ENCODE results near the gene PA2G4.
"Not testable (repeated sequence)": the region's sequence is repeated elsewhere in the genome, so short reads cannot be mapped to it uniquely, and the experiment has no call there.

PA2G4 gene

DNA sequence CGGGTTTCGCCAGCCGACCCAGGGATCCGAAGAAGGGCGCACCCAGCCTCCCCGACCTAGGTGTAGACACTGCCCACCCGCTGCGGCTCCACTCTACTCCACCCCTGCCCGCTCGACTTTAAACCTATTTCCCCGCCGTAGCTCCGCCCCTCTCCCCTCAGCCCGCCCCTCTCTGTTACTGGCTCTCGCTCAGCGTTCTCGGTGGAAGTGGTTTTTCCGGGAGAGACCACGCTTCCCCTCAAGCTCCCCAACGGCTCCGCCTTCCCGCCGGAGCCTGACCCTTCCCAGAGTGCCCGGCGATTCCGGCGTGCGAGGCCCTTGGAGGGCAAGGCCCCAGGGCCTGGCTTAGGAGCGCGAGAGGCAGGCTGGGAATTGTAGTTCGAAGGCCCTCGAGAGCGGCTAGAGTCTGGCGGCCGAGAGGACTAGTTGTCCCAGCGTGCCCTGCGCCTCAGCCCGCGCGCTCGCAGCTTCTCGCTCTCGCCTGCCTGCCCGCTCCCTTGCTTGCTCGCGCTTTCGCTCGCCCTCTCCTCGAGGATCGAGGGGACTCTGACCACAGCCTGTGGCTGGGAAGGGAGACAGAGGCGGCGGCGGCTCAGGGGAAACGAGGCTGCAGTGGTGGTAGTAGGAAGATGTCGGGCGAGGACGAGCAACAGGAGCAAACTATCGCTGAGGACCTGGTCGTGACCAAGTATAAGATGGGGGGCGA, at the start of gene PA2G4:
PA2G4 (plus strand) TSS at position 451 of the 706 bp plus-strand sequence; CDS start at position 630, 179 bp downstream.
- H3K27ac ChIP-seq (ENCODE audit: poor library complexity, severe bottlenecking): peak within 1 kb of the TSS; percentile 69
- H3K4me1 ChIP-seq (ENCODE audit: insufficient read depth, poor library complexity, severe bottlenecking): peaks cover 8% of the 10 kb centered on the region
- H3K27me3 ChIP-seq (ENCODE audit: insufficient read depth, poor library complexity, severe bottlenecking): no peaks in the 10 kb centered on the region
- TF ChIP-seq, protein P1, sequence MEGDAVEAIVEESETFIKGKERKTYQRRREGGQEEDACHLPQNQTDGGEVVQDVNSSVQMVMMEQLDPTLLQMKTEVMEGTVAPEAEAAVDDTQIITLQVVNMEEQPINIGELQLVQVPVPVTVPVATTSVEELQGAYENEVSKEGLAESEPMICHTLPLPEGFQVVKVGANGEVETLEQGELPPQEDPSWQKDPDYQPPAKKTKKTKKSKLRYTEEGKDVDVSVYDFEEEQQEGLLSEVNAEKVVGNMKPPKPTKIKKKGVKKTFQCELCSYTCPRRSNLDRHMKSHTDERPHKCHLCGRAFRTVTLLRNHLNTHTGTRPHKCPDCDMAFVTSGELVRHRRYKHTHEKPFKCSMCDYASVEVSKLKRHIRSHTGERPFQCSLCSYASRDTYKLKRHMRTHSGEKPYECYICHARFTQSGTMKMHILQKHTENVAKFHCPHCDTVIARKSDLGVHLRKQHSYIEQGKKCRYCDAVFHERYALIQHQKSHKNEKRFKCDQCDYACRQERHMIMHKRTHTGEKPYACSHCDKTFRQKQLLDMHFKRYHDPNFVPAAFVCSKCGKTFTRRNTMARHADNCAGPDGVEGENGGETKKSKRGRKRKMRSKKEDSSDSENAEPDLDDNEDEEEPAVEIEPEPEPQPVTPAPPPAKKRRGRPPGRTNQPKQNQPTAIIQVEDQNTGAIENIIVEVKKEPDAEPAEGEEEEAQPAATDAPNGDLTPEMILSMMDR (IDR thresholded peaks at IDR 0.05; ENCODE audit: poor library complexity, severe bottlenecking): no peak
- peaks cover 47% of the 10 kb centered on the region for H3K36me3 ChIP-seq (ENCODE audit: low read depth)
- ATAC-seq (ENCODE audit: low read depth) (peak; percentile 97), DNase-seq (ENCODE audit: low spot score) (peak; percentile 98)
- H3K9me3 ChIP-seq (ENCODE audit: severe bottlenecking): no peaks in the 10 kb centered on the region
- peak within 1 kb of the TSS; percentile 77 for H3K4me3 ChIP-seq (ENCODE audit: severe bottlenecking)

- H3K27ac ChIP-seq (ENCODE audit: poor library complexity, severe bottlenecking); H3K36me3 ChIP-seq (ENCODE audit: low read depth); H3K4me3 ChIP-seq (ENCODE audit: severe bottlenecking); DNase-seq (ENCODE audit: low spot score); H3K27me3 ChIP-seq (ENCODE audit: insufficient read depth, poor library complexity, severe bottlenecking); H3K9me3 ChIP-seq (ENCODE audit: severe bottlenecking): not testable (repeated sequence)
- H3K4me1 ChIP-seq (ENCODE audit: insufficient read depth, poor library complexity, severe bottlenecking): peaks cover 11% of the 10 kb centered on the region
- peak; percentile 64 for ATAC-seq (ENCODE audit: low read depth)
Measured at GRCh38 chr12:56059964-56060363, 44.4 kb upstream of the PA2G4 start.

- TF ChIP-seq, protein P1 (IDR thresholded peaks at IDR 0.05; ENCODE audit: poor library complexity, severe bottlenecking): no peak
- H3K27me3 ChIP-seq (ENCODE audit: insufficient read depth, poor library complexity, severe bottlenecking): no peaks in the 10 kb centered on the region
- peak overlapping the region; percentile 47 for H3K27ac ChIP-seq (ENCODE audit: poor library complexity, severe bottlenecking)
- H3K36me3 ChIP-seq (ENCODE audit: low read depth): no peaks in the 10 kb centered on the region
- no peak overlapping the region for H3K4me3 ChIP-seq (ENCODE audit: severe bottlenecking)
- DNase-seq (ENCODE audit: low spot score): no peak
- H3K4me1 ChIP-seq (ENCODE audit: insufficient read depth, poor library complexity, severe bottlenecking): peaks cover 11% of the 10 kb centered on the region
- ATAC-seq (ENCODE audit: low read depth): no peak; the same call in 2 of the 3 replicates
- no peaks in the 10 kb centered on the region for H3K9me3 ChIP-seq (ENCODE audit: severe bottlenecking)
Measured at GRCh38 chr12:56061982-56062381, 42.4 kb upstream of the PA2G4 start.

DNA sequence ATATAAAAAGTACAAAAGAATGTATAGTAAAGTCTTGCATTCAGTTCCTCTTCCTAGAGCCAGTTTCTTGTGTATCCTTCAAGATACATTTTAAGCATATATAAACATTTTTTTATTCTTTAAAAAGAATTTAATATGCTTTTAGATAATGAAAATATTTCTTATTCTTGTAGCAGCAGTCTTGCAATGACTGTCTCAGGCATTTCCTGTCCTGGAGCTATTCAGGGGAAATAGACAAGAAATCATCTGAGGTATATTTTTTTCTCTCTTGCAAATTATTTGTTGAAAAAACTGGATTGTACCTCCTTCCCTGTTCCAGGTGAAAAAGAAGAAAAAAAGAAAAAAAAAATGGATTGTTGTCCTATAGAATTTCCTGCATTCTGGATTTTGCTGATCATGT, 41.4 kb upstream of the PA2G4 start:
- peak overlapping the region; percentile 47 for H3K27ac ChIP-seq (ENCODE audit: poor library complexity, severe bottlenecking)
- no peaks in the 10 kb centered on the region for H3K36me3 ChIP-seq (ENCODE audit: low read depth)
- H3K27me3 ChIP-seq (ENCODE audit: insufficient read depth, poor library complexity, severe bottlenecking): no peaks in the 10 kb centered on the region
- no peaks in the 10 kb centered on the region for H3K9me3 ChIP-seq (ENCODE audit: severe bottlenecking)
- no peak overlapping the region for H3K4me3 ChIP-seq (ENCODE audit: severe bottlenecking)
- DNase-seq (ENCODE audit: low spot score) (no peak), ATAC-seq (ENCODE audit: low read depth) (no peak)
- H3K4me1 ChIP-seq (ENCODE audit: insufficient read depth, poor library complexity, severe bottlenecking): peaks cover 11% of the 10 kb centered on the region
- TF ChIP-seq, protein P1 (IDR thresholded peaks at IDR 0.05; ENCODE audit: poor library complexity, severe bottlenecking): no peak

GRCh38 chr12:56071648-56072047, 32.7 kb upstream of the PA2G4 start:
- TF ChIP-seq, protein P1 (IDR thresholded peaks at IDR 0.05; ENCODE audit: poor library complexity, severe bottlenecking): no peak
- no peak overlapping the region for H3K27ac ChIP-seq (ENCODE audit: poor library complexity, severe bottlenecking)
- H3K27me3 ChIP-seq (ENCODE audit: insufficient read depth, poor library complexity, severe bottlenecking): no peaks in the 10 kb centered on the region
- H3K4me1 ChIP-seq (ENCODE audit: insufficient read depth, poor library complexity, severe bottlenecking): no peaks in the 10 kb centered on the region
- no peak for DNase-seq (ENCODE audit: low spot score)
- H3K4me3 ChIP-seq (ENCODE audit: severe bottlenecking): no peak overlapping the region
- no peaks in the 10 kb centered on the region for H3K36me3 ChIP-seq (ENCODE audit: low read depth)
- peak; percentile 67 for ATAC-seq (ENCODE audit: low read depth)
- no peaks in the 10 kb centered on the region for H3K9me3 ChIP-seq (ENCODE audit: severe bottlenecking)

All from RWPE2 (cell line).